Astrocyte of the spinal cord (primary cell): ENCODE results near the gene MGAM2.

ENCODE experiments used
- DNase-seq: peaks from one replicate; pipeline ENCODE4 v3.0.0; 2011; ENCODE audit warnings: low read depth, low spot score
- H3K4me3 ChIP-seq: 2 replicates; pipeline ENCODE4 v1.5.1; 2011; ENCODE audit warnings: low read depth, mild to moderate bottlenecking, low read length, moderate library complexity
- in situ Hi-C: cut with HindIII; loops from 2 replicates; pipeline ENCODE4 v1.10.0; 2017; ENCODE audit warnings: low sequenced_read_pairs
- TF ChIP-seq, protein P1 (sequence below): IDR thresholded peaks from 2 replicates; pipeline ENCODE4 v1.5.1; 2012; ENCODE audit warnings: low read depth, mild to moderate bottlenecking, low read length, inconsistent platforms

MGAM2 gene

GRCh38 chr7:142180426-142180825, 68.9 kb downstream of the MGAM2 start:
- no peak for DNase-seq
- in situ Hi-C loops: no loop called here
- TF ChIP-seq, protein P1, sequence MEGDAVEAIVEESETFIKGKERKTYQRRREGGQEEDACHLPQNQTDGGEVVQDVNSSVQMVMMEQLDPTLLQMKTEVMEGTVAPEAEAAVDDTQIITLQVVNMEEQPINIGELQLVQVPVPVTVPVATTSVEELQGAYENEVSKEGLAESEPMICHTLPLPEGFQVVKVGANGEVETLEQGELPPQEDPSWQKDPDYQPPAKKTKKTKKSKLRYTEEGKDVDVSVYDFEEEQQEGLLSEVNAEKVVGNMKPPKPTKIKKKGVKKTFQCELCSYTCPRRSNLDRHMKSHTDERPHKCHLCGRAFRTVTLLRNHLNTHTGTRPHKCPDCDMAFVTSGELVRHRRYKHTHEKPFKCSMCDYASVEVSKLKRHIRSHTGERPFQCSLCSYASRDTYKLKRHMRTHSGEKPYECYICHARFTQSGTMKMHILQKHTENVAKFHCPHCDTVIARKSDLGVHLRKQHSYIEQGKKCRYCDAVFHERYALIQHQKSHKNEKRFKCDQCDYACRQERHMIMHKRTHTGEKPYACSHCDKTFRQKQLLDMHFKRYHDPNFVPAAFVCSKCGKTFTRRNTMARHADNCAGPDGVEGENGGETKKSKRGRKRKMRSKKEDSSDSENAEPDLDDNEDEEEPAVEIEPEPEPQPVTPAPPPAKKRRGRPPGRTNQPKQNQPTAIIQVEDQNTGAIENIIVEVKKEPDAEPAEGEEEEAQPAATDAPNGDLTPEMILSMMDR: no peak
- no peak overlapping the region for H3K4me3 ChIP-seq

GRCh38 chr7:142181211-142181610, 69.7 kb downstream of the MGAM2 start:
- no peak overlapping the region for H3K4me3 ChIP-seq
- TF ChIP-seq, protein P1: no peak
- DNase-seq: no peak
- in situ Hi-C loops: no loop called here

DNA sequence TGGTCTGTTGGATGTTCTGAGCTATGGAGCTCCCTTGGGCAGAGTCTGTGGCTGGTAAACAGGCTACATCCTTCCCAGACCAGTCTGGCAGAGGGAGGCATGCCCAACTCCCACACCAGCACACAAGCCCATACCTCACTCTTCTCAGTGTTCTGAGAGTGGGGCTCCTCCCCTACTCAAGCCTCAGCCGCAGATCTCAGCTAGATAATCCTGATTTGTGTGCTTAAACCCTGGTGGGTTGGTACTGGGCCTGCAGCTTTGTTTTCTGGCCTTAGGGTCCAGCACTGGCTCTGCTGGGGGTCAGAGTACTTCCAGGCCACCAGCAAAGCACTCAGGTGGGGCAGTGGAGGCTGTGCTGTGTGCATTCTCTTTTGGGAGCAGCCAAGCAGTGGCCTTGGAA, 70.4 kb downstream of the MGAM2 start:
- no peak for DNase-seq
- TF ChIP-seq, protein P1: no peak
- in situ Hi-C loops: no loop called here
- no peak overlapping the region for H3K4me3 ChIP-seq

DNA sequence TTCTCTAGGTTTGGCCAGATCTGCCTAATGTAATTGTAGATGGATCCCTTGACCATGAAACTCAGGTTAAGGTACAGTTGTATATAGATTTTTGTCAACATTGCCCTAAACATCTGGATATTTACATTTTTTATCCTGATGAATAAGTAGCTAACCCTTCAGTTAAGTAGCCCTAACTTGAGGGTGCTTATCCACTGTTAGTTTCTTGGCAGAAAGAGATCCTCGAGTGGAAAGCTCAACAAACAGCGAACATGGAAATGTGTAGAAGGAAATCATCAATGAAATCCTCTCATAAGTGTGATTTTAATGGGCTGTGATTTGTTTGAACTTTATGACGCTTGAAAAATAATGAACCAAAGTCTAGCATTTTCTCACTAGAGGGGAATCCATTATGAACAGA, 73.6 kb downstream of the MGAM2 start:
- TF ChIP-seq, protein P1: no peak
- H3K4me3 ChIP-seq: no peak overlapping the region
- DNase-seq: no peak
- in situ Hi-C loops: no loop called here

DNA sequence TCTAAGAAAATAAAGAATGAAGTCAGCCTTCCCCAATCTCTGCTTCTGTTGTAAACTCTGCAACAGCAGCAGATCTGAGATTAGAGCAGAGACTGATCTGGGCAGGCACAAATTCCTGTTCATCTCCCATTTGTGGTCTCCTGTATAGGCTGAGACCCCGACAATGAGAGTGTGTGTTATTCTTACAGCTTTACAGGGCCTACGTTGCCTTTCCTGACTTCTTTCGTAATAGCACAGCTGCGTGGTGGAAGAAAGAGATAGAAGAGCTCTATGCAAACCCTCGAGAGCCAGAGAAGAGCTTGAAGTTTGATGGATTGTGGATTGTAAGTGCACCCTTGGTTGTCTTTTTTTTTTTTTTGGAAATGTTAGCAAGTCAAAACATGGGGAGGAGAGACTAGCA, 74.3 kb downstream of the MGAM2 start:
- TF ChIP-seq, protein P1: no peak
- in situ Hi-C loops: no loop called here
- no peak for DNase-seq
- H3K4me3 ChIP-seq: no peak overlapping the region

DNA sequence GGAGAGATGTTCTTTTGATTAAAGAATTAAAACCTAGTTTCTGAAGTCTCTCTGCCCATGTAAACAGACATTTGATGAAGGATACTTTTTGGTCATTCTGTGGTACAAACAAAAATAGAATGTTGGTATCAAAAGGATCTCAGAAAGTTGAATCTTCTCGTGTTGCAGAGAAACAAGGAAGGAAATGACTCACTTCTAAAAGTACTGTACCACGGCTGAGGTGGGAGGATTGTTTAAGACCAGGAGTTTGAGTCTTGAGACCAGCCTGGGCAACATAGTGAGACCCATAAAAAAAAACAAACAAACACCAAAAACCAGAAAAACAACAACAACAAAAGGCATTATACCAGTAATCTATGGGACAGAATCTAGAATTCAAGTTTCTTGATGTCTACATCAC, 76.6 kb downstream of the MGAM2 start:
- H3K4me3 ChIP-seq: no peak overlapping the region
- TF ChIP-seq, protein P1: no peak
- DNase-seq: peak; percentile 22
- in situ Hi-C loops: no loop called here

DNA sequence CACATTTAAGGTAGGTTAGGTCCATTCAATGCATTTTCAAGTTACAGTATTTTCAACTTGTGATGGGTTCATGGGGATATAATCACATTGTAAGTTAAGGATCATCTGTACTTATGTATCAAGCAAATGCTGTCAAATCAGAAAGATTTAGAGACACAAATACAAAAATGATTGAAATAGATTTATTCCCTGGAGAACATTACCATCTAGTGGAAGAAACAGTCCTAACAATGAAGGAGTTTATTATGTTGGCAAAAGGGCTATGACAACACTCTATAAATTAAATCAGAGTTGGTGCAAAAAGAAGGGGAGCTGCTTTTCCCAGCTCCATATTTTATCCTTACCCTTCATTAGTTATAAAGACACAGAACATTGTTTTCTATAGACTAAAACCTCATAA, 77.3 kb downstream of the MGAM2 start:
- in situ Hi-C loops: no loop called here
- TF ChIP-seq, protein P1: peak; percentile 23
- H3K4me3 ChIP-seq: no peak overlapping the region
- DNase-seq: peak; percentile 32
